ENCODE measurements around the gene ERF.

DNA sequence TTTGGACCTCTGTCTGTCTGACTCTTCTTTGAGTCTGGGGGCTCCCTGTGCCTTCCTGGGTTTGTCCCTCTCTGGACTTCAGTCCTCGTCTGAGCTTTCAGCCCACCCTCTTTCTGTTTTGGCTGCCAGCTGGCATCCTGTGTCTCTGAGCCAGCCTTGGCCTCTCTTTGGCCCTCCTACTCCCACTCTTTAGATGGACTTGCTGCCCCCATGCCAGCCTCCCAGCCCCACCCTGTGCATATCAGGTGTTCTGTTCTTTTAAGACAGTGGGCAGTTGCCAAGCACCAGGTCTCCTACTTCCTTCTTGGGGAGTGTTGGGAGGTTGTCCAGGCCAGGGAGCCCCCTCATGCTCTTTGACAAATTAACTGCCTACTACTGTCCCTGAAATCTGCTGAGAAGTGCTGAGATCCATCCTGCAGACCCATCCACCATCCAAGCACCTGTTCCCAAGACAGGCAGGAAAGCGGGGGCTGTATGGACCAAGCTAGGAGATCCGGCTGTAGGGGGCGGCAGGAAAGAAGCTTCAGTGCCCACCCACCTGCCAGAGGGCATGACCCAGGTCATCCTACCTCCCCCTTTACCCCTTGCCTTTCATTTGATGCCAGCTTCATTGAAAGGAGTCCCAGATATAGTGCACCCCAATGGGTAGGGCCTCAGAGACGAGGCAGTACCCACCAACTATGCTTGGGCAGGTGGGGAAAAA lies 23.7 kb upstream of the ERF start:
- no peak for TF ChIP-seq POLR2A (IDR thresholded peaks at IDR 0.05; ENCODE audit: low read depth, low read length)
- TF ChIP-seq TAF1 (IDR thresholded peaks at IDR 0.05; ENCODE audit: low read depth, low read length) = no peak
- no peak for TF ChIP-seq POLR2AphosphoS5 (IDR thresholded peaks at IDR 0.05; ENCODE audit: low read depth, low read length)
- no peak for TF ChIP-seq PAX5 (IDR thresholded peaks at IDR 0.05; ENCODE audit: insufficient read depth, low read length, severe bottlenecking)
- TF ChIP-seq SPI1 (IDR thresholded peaks at IDR 0.05; ENCODE audit: low read depth, low read length) = no peak
